ENCODE measurements around the gene DNAJC21.

DNAJC21 gene

GRCh38 chr5:34982823-34983222, 53.5 kb downstream of the DNAJC21 start:
- no peak for DNase-seq

GRCh38 chr5:34986965-34987364, 57.6 kb downstream of the DNAJC21 start:
- no peak for DNase-seq

DNA sequence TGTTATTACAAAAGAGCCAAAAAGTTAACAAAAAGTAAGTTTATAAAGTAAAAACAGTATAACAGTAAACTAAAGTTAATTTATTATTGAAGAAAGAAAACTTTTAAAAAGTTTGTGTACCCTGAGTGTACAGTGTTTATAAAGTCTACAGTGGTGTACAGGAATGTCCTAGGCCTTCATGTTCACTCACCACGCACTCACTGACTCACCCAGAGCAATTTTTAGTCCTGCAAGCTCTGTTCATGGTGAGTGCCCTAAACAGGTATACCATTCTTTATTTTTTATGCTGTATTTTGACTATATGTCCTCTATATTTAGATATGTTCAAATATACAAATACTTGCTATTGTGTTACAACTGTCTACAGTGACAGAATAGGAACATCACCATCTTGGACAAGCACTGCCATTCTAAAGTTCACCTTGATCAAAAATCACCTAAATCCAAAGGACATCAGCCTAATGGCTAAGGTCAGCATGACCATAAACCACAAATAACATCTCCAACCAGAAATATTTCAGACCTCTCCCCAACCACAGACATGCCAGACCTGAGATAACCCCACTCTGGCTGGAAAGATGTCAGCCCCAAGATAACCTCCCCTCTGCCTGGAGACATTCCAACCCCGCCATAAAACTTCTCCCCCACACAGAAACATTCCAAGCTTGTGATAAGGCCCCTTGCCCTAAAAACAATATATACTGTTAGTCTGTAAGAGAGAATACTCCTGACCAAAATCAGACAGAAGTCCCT, 62.3 kb downstream of the DNAJC21 start:
- no peak for DNase-seq

DNA sequence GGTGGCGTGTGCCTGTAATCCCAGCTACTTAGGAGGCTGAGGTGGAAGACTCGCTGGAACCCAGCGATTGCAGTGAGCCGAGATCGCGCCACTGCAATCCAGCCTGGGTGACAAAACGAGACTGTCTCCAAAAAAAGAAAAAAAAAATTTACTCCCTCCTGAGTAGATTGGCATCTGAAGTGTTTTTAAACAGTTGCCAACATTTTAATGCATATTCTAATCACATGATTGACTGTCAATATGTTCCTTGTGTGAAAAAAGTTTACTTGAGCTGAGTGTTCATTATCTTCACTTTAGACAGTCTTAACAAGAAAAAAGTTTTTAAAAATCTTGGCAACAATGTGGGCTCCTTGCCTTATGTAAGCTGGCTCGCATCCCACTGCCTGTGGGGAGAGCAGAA, 64.6 kb downstream of the DNAJC21 start:
- no peak for DNase-seq

DNA sequence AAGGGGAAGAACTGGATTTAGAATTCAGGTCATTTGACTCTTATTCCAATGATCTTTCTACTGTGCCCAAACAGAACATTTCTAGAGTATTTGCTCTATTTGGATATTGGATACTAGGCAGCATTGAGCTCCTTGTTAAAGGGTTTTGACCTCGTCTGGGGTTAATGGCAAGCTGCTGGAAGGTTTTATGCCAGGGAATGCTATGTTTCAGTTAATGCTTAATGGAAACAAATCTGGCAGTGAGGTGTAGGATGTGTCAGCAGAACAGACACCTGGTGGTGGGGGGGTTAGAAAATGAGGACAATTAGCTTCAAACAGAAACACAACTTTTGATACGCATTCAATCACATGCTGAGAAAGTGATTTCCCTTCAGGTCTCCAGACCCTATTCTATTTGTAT, 66.9 kb downstream of the DNAJC21 start:
- no peak for DNase-seq

- no peak for DNase-seq
These were observed 68.9 kb downstream of the DNAJC21 start for GRCh38 chr5:34998058-34998789.

GRCh38 chr5:35001842-35002241, 72.5 kb downstream of the DNAJC21 start:
- no peak for DNase-seq

DNA sequence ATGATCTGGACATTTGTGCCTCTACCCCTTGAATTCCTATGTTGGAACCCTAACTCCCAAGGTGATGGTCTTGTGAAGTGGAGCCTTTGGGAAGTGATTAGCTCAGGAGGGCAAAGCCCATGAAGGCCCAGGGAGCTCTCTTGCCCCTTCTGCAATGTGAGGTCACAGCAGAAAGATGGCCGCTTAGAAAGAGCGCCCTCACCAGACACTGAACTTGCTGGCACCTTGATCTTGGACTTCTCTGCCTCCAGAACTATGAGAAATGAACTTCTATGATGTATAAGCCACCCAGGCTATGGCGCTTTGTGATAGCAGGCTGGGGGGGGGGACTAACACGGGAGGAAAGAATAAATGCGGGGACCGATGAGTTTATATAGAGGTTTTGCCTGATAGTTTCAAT, 73.1 kb downstream of the DNAJC21 start:
- DNase-seq = no peak

DNA sequence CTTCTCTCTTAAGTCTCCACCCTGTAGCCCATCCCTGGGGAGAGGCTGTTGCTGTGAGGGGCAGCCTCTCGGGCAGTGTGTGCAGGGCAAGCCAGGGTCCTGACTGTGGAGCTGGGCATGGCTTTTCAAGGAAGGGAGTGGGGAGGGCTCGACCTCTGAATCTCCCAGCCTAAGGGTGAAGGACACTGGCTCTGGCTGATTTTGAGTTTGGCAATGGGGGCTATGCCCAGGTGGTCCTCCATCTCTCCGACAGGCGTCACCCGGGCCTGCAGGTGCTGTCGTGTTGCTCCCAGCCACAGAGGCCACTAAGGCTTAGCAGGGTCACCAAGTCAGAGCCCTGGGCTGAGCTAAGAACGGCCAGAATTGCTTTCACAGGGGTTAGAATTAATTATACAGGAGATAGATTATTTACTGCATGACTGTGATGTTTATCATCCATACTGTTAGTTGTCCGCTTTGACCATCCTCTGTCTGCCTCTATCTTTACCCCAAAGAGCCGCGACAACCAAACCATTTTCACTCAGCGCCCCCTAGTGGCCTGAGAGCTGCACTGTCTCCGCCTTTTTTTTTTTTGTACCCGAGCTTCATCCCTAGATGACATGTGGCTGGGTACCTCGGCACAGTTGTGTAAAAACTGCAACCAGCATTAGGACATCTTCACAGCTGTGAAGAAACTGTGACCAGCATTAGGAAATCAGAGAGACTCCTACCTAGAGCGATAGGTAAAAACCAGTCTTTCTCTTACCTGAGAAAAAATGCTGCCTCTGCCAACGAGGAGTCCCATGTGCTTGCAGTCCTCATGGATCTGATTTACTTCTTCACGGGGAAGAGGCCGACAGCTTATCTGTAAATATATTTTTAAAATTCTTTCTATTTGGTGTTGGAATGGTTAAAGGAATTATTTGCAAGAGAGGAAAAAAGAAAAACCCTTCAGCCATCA, 73.9 kb downstream of the DNAJC21 start:
- peak; percentile 56 for DNase-seq

DNA sequence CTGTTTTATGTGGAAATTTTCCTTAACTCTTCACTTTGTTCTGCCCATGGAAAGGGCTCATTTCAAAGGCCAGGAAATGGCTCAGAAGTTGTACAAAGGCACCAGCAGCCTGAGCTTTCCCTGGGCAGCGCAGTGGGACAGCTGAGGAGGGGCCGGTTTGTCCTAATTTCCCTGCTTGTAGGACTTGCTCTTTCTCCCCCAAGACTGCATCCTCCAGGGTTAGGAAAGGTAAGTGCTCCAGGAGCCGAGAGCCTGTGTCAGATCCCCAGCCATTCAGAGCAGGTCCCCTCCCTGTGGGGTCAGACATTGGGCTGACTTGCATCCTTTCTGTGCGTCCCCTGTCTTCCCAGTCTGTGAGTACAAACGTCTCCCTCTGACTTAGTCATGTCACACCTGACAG, 74.8 kb downstream of the DNAJC21 start:
- no peak for DNase-seq

GRCh38 chr5:35004771-35005170, 75.4 kb downstream of the DNAJC21 start:
- no peak for DNase-seq

All from NCI-H1417 treated with DMSO at 0.1 percent for 48 hours (cell line).